A549 (cell line): Measurements from ENCODE around the gene GABBR2. TPM values are rescaled to one million over a fixed set of nuclear protein-coding genes. Genes with fewer than 3 reads are reported as not detected.
A peak's percentile ranks its signal among the peaks of the same experiment; 100 is the strongest.

ENCODE experiments used
- ATAC-seq, 2 experiments: fragments of 200-7000 bp in 1 of 2; fragments of >200 bp in 1 of 2; cut with Nextera tagmentation in 1 of 2; cut with Tn5 transposase in 1 of 2; 3 replicates each; pipeline versions ENCODE4 v1.8.0 to v1.9.1; 2018 to 2020; ENCODE audit warnings: mild to moderate bottlenecking in 1 of 2, moderate library complexity in 1 of 2
- CTCF ChIA-PET: fragments of 300-600 bp; sonication (Branson Sonifier 250); formaldehyde crosslinking; extraction: SDS; loops from one replicate; lab custom pipeline; 2021; ENCODE audit warnings: antibody characterized with exemption, inconsistent platforms; lab: Yijun Ruan, JAX
- POLR2A ChIA-PET: fragments of 350-600 bp; formaldehyde crosslinking; extraction: SDS; loops from one replicate; lab custom pipeline; 2021; ENCODE audit warnings: antibody characterized with exemption, inconsistent platforms; lab: Yijun Ruan, JAX
- DNase-seq, 2 experiments: peaks; one replicate each; pipeline versions ENCODE4 v3.0.0 to v3.0.0-alpha.2; 2011 to 2016; ENCODE audit warnings: low read depth in 1 of 2, low spot score in 1 of 2
- FAIRE-seq: peaks from 2 replicates; lab custom pipeline; 2011; peaks lifted over from hg19 to GRCh38; lab: Jason Lieb, UNC
- H3K27ac ChIP-seq, 2 experiments: fragments of >200 bp; sonication (Bioruptor Twin); formaldehyde crosslinking; 3 replicates each; pipeline ENCODE4 v1.5.1; 2016 to 2017
- H3K4me1 ChIP-seq: fragments of >200 bp; sonication (Bioruptor Twin); formaldehyde crosslinking; 3 replicates; pipeline ENCODE4 v1.6.1; 2016
- H3K4me2 ChIP-seq: fragments of >200 bp; sonication (Bioruptor Twin); formaldehyde crosslinking; 3 replicates; pipeline ENCODE4 v1.6.1; 2016
- H3K4me3 ChIP-seq: fragments of >200 bp; sonication (Bioruptor Twin); formaldehyde crosslinking; 3 replicates; pipeline ENCODE4 v1.5.1; 2016
- H3K9me3 ChIP-seq: fragments of >200 bp; sonication (Bioruptor Twin); formaldehyde crosslinking; 3 replicates; pipeline ENCODE4 v1.6.1; 2016
- ATOH8 ChIP-seq: fragments of 250-450 bp; sonication (Bioruptor Pico); IDR thresholded peaks from 2 replicates; pipeline ENCODE4 v1.5.0; 2020; ENCODE audit warnings: low read depth, mild to moderate bottlenecking, moderate library complexity
- BHLHE40 ChIP-seq: IDR thresholded peaks from 2 replicates; pipeline ENCODE4 v1.6.1; 2012; ENCODE audit warnings: low read depth, low read length, inconsistent platforms
- CHD2 ChIP-seq: fragments of 150-350 bp; IDR thresholded peaks from 2 replicates; pipeline ENCODE4 v1.6.1; 2014; ENCODE audit warnings: low read length; ENCODE audit not compliant: partially characterized antibody
- EHF ChIP-seq: fragments of 250-450 bp; sonication (Bioruptor Pico); IDR thresholded peaks from 2 replicates; pipeline ENCODE4 v1.5.0; 2020; ENCODE audit warnings: mild to moderate bottlenecking
- EP300 ChIP-seq, 2 experiments: fragments of >200 bp; sonication (Bioruptor Twin); formaldehyde crosslinking; IDR thresholded peaks; 2 replicates in 1 of 2; 3 replicates in 1 of 2; pipeline ENCODE4 v1.6.1; 2016 to 2017
- FOSB ChIP-seq: fragments of 250-450 bp; sonication (Bioruptor Pico); IDR thresholded peaks from 2 replicates; pipeline ENCODE4 v1.5.0; 2020; ENCODE audit warnings: mild to moderate bottlenecking, moderate library complexity
- FOXS1 ChIP-seq: fragments of 250-450 bp; sonication (Bioruptor Pico); IDR thresholded peaks from 2 replicates; pipeline ENCODE4 v1.5.0; 2020; ENCODE audit warnings: mild to moderate bottlenecking, moderate library complexity
- GATA3 ChIP-seq: IDR thresholded peaks from 2 replicates; pipeline ENCODE4 v1.6.1; 2012; ENCODE audit warnings: borderline replicate concordance
- HDAC2 ChIP-seq: fragments of 200-600 bp; sonication (generic); IDR thresholded peaks from 2 replicates; pipeline ENCODE4 v1.6.1; 2016
- HEYL ChIP-seq: fragments of 250-450 bp; sonication (Bioruptor Pico); IDR thresholded peaks from 2 replicates; pipeline ENCODE4 v1.8.0; 2021; ENCODE audit warnings: mild to moderate bottlenecking, moderate library complexity
- HMGXB4 ChIP-seq: fragments of 250-450 bp; sonication (Bioruptor Pico); IDR thresholded peaks from 2 replicates; pipeline ENCODE4 v1.5.0; 2021; ENCODE audit warnings: mild to moderate bottlenecking, moderate library complexity, borderline replicate concordance
- HOXB13 ChIP-seq: fragments of 250-450 bp; sonication (Bioruptor Pico); IDR thresholded peaks from 2 replicates; pipeline ENCODE4 v1.5.0; 2020; ENCODE audit warnings: low read depth, mild to moderate bottlenecking, moderate library complexity
- JUN ChIP-seq, 2 experiments: fragments of >200 bp; sonication (Bioruptor Twin); formaldehyde crosslinking; IDR thresholded peaks; 2 replicates in 1 of 2; 3 replicates in 1 of 2; pipeline ENCODE4 v1.6.1; 2016 to 2017
- KDM1A ChIP-seq: fragments of 200-600 bp; sonication (generic); IDR thresholded peaks from 2 replicates; pipeline ENCODE4 v1.6.1; 2016; ENCODE audit warnings: low read depth, mild to moderate bottlenecking
- KDM5A ChIP-seq: fragments of 200-600 bp; sonication (generic); IDR thresholded peaks from 2 replicates; pipeline ENCODE4 v1.6.1; 2016; ENCODE audit warnings: antibody characterized with exemption, mild to moderate bottlenecking
- MAX ChIP-seq: IDR thresholded peaks from 2 replicates; pipeline ENCODE4 v1.6.1; 2012
- NPAS2 ChIP-seq: fragments of 250-450 bp; sonication (Bioruptor Pico); IDR thresholded peaks from 2 replicates; pipeline ENCODE4 v1.8.0; 2022; ENCODE audit warnings: mild to moderate bottlenecking, moderate library complexity, borderline replicate concordance
- PBX3 ChIP-seq: IDR thresholded peaks from 2 replicates; pipeline ENCODE4 v1.6.1; 2012
- RAD21 ChIP-seq, 2 experiments: fragments of >200 bp in 1 of 2; sonication (Bioruptor Twin) in 1 of 2; formaldehyde crosslinking in 1 of 2; IDR thresholded peaks in 1 of 2; conservative IDR thresholded peaks in 1 of 2; 2 replicates in 1 of 2; 3 replicates in 1 of 2; pipeline ENCODE4 v1.6.1; 2012 to 2018; ENCODE audit warnings: inconsistent platforms in 1 of 2
- RARB ChIP-seq: fragments of 250-450 bp; sonication (Bioruptor Pico); IDR thresholded peaks from 2 replicates; pipeline ENCODE4 v1.8.0; 2021; ENCODE audit warnings: mild to moderate bottlenecking, moderate library complexity
- REST ChIP-seq: fragments of 200-600 bp; sonication (generic); IDR thresholded peaks from 2 replicates; pipeline ENCODE4 v1.6.1; 2016; ENCODE audit warnings: antibody characterized with exemption, mild to moderate bottlenecking, moderate library complexity
- ZSCAN20 ChIP-seq: fragments of 250-450 bp; sonication (Bioruptor Pico); IDR thresholded peaks from 2 replicates; pipeline ENCODE4 v1.8.0; 2022; ENCODE audit warnings: mild to moderate bottlenecking, moderate library complexity
- WGBS: methylation state at CpG from one replicate; pipeline ENCODE4 v1.1.6; 2017; ENCODE audit errors: missing lambda C conversion rate; 5-methylcytosine and 5-hydroxymethylcytosine counted together
- polyA plus RNA-seq, 4 experiments: library from polyadenylated mRNA; depleted of rRNA in 3 of 4; stranded (reverse); fragments of >200 nt; fragmentation: RNase III in 1 of 4; extraction: RNeasy Plus Mini Kit Qiagen cat#74134 plus additional on column Dnase treatment in 1 of 4; gene quantifications; 2 replicates in 3 of 4; 3 replicates in 1 of 4; pipeline ENCODE4 v1.2.3, GENCODE V29; 2011 to 2017

GABBR2 gene
- polyA plus RNA-seq, 2 of the 4 experiments (the other 2 are of a cell fraction): 0.08 to 0.57 TPM

GRCh38 chr9:98255578-98256296, 453.0 kb downstream of the GABBR2 start, which contains the start of gene TBC1D2 (continued):
- peak; percentile 90 for TF ChIP-seq MAX
- no peak for TF ChIP-seq EP300 (IDR thresholded peaks at IDR 0.05)
- TF ChIP-seq ATOH8: 0 out of 2 replicates have a peak, but pooled peaks have one; percentile 37
- TF ChIP-seq FOSB (CRISPR knock-in tag): no peak
- peak; percentile 60 to 68; a peak in 3 of 5 replicates for TF ChIP-seq JUN (IDR thresholded peaks at IDR 0.05)
- no peak for TF ChIP-seq REST
- TF ChIP-seq PBX3: peak; percentile 31; the same call in 1 of the 2 replicates

- ChIA-PET POLR2A (interaction anchor here (0.7 to 2.5 kb wide), 12 partner anchors 10 to 333 kb away, joined by 3 to 13 read pairs (median 4); partner anchors contain the start of genes CORO2A, NANS and TRMO), CTCF (interaction anchor here (0.7 to 3.2 kb wide), 17 partner anchors 9 to 521 kb away, joined by 3 to 44 read pairs (median 4); no protein-coding TSS in a partner anchor)
- DNase-seq (peak in 1 of 2 experiments; percentile 23), ATAC-seq (peak; percentile 45 to 61), FAIRE-seq (no peak)
- WGBS: 8% methylated on average over 23 of the region's 36 CpGs
- Histone ChIP-seq H3K9me3 (no peaks in the 10 kb centered on the region), H3K27ac (peak overlapping the region; percentile 86 to 90), H3K4me2 (peak overlapping the region; percentile 89), H3K4me3 (peak overlapping the region; percentile 79), H3K4me1 (peaks cover 51% of the 10 kb centered on the region)
- no peak for TF ChIP-seq HEYL (CRISPR knock-in tag)
- no peak for TF ChIP-seq FOXS1 (CRISPR knock-in tag)
- TF ChIP-seq KDM1A: no peak
- no peak for TF ChIP-seq CHD2
- no peak for TF ChIP-seq HOXB13
- no peak for TF ChIP-seq ATOH8
- TF ChIP-seq EP300 (IDR thresholded peaks at IDR 0.05): no peak
Observed at GRCh38 chr9:98255061-98255577, 453.6 kb downstream of the GABBR2 start.

GRCh38 chr9:98254228-98255060, 454.3 kb downstream of the GABBR2 start:
- peak overlapping the region; percentile 79 for H3K4me3 ChIP-seq
- DNase-seq (no peak), ATAC-seq (no peak), FAIRE-seq (no peak)
- 47% methylated on average over 5 of the region's 5 CpGs for WGBS
- peaks cover 58% of the 10 kb centered on the region for H3K4me1 ChIP-seq
- ChIA-PET POLR2A (interaction anchor here (0.9 to 2.5 kb wide), 3 partner anchors 31 to 198 kb away, joined by 3 to 13 read pairs (median 6); partner anchors contain the start of gene NANS), CTCF (interaction anchor here (0.6 to 3.7 kb wide), 8 partner anchors 9 to 521 kb away, joined by 3 to 21 read pairs (median 10); no protein-coding TSS in a partner anchor)
- no peaks in the 10 kb centered on the region for H3K9me3 ChIP-seq
- peak overlapping the region; percentile 86 to 90; a peak in 5 of 6 replicates for H3K27ac ChIP-seq
- peak overlapping the region; percentile 89 for H3K4me2 ChIP-seq
- TF ChIP-seq KDM5A (no peak), EHF (CRISPR knock-in tag) (no peak), GATA3 (no peak), HDAC2 (no peak), RAD21 (conservative IDR thresholded peaks at IDR 0.05 in 1 of 2, IDR thresholded peaks at IDR 0.05 in 1 of 2) (no peak), HMGXB4 (CRISPR knock-in tag) (no peak), RARB (CRISPR knock-in tag) (no peak), MAX (no peak), NPAS2 (no peak), BHLHE40 (no peak), ZSCAN20 (CRISPR knock-in tag) (no peak)
